MM.1S (cell line): ENCODE measurements around the gene PLA2G2D.

Source experiments
- DNase-seq: peaks from one replicate; pipeline ENCODE4 v3.0.0-alpha.2; 2015
- H2AFZ ChIP-seq: fragments of 300-600 bp; sonication (generic); 2 replicates; pipeline ENCODE4 v1.6.0; 2016; ENCODE audit warnings: antibody characterized with exemption, low read length
- H3F3A ChIP-seq: fragments of 300-600 bp; sonication (generic); 2 replicates; pipeline ENCODE4 v1.6.1; 2016; ENCODE audit warnings: mild to moderate bottlenecking, antibody characterized with exemption, low read length, moderate library complexity, mixed read lengths; ENCODE audit not compliant: insufficient read depth
- H3K27ac ChIP-seq: fragments of 300-600 bp; sonication (generic); 2 replicates; pipeline ENCODE4 v1.5.1; 2016; ENCODE audit warnings: mild to moderate bottlenecking, low read length
- H3K27me3 ChIP-seq: fragments of 300-600 bp; sonication (generic); replicated peaks from 2 replicates; pipeline ENCODE4 v1.6.0; 2016; ENCODE audit warnings: low read length; ENCODE audit not compliant: insufficient read depth
- H3K36me3 ChIP-seq: fragments of 300-600 bp; sonication (generic); replicated peaks from 2 replicates; pipeline ENCODE4 v1.6.1; 2016; ENCODE audit warnings: mild to moderate bottlenecking, low read length, mixed read lengths; ENCODE audit not compliant: insufficient read depth
- H3K4me1 ChIP-seq: fragments of 300-600 bp; sonication (generic); 2 replicates; pipeline ENCODE4 v1.6.1; 2016; ENCODE audit warnings: low read length, mixed read lengths
- H3K4me2 ChIP-seq: fragments of 300-600 bp; sonication (generic); 2 replicates; pipeline ENCODE4 v1.6.0; 2016; ENCODE audit warnings: low read depth, low read length
- H3K4me3 ChIP-seq: fragments of 300-600 bp; sonication (generic); 2 replicates; pipeline ENCODE4 v1.5.1; 2016; ENCODE audit warnings: low read length, mixed read lengths
- H3K79me2 ChIP-seq: fragments of 300-600 bp; sonication (generic); 2 replicates; pipeline ENCODE4 v1.6.1; 2016; ENCODE audit warnings: mixed run types, low read length, mixed read lengths
- H3K9ac ChIP-seq: fragments of 300-600 bp; sonication (generic); 2 replicates; pipeline ENCODE4 v1.6.1; 2016; ENCODE audit warnings: low read length, mixed read lengths
- H3K9me2 ChIP-seq: fragments of 300-600 bp; sonication (generic); replicated peaks from 2 replicates; pipeline ENCODE4 v1.6.1; 2016; ENCODE audit warnings: mild to moderate bottlenecking, low read length, mixed read lengths; ENCODE audit not compliant: insufficient read depth
- H3K9me3 ChIP-seq: fragments of 300-600 bp; sonication (generic); replicated peaks from 2 replicates; pipeline ENCODE4 v1.6.1; 2016; ENCODE audit warnings: mild to moderate bottlenecking, low read length, mixed read lengths; ENCODE audit not compliant: insufficient read depth
- H4K20me1 ChIP-seq: fragments of 300-600 bp; sonication (generic); 2 replicates; pipeline ENCODE4 v1.6.1; 2016; ENCODE audit warnings: mild to moderate bottlenecking, low read length, moderate library complexity, mixed read lengths; ENCODE audit not compliant: insufficient read depth
- CTCF ChIP-seq: fragments of 300-600 bp; sonication (generic); IDR thresholded peaks from 2 replicates; pipeline ENCODE4 v1.5.1; 2016; ENCODE audit warnings: antibody characterized with exemption, low read length, mixed read lengths
- EZH2 ChIP-seq: fragments of 300-600 bp; sonication (generic); optimal IDR thresholded peaks from 2 replicates; pipeline ENCODE3; 2017; ENCODE audit warnings: low read depth, mild to moderate bottlenecking, antibody characterized with exemption, low read length, mixed read lengths
- EZH2phosphoT487 ChIP-seq: fragments of 300-600 bp; sonication (generic); IDR thresholded peaks from 2 replicates; pipeline ENCODE4 v1.6.1; 2018; ENCODE audit warnings: antibody characterized with exemption, low read length

Gene PLA2G2D

GRCh38 chr1:20152599-20152930 lies 33.2 kb upstream of the PLA2G2D start:
- H3K27me3 ChIP-seq, result peaks cover 21% of the 10 kb centered on the region
- H3K79me2 ChIP-seq, result no peaks in the 10 kb centered on the region
- H3K9me2 ChIP-seq, result no peaks in the 10 kb centered on the region
- no peak for DNase-seq
- H2AFZ ChIP-seq, result no peak overlapping the region
- H3K4me1 ChIP-seq, result no peaks in the 10 kb centered on the region
- no peaks in the 10 kb centered on the region for H3F3A ChIP-seq
- H3K9me3 ChIP-seq, result no peaks in the 10 kb centered on the region
- H3K36me3 ChIP-seq, result no peaks in the 10 kb centered on the region
- TF ChIP-seq EZH2 (no peak), EZH2phosphoT487 (no peak), CTCF (no peak)
- H3K4me3 ChIP-seq, result no peak overlapping the region
- H3K9ac ChIP-seq, result no peak overlapping the region
- H3K27ac ChIP-seq, result no peak overlapping the region
- no peak overlapping the region; the same call in 1 of the 2 replicates for H3K4me2 ChIP-seq
- H4K20me1 ChIP-seq, result no peaks in the 10 kb centered on the region

- peak overlapping the region; percentile 60; the same call in 1 of the 2 replicates for H3K4me2 ChIP-seq
- H3K9me2 ChIP-seq, result no peaks in the 10 kb centered on the region
- TF ChIP-seq CTCF, result peak; percentile 87
- TF ChIP-seq EZH2phosphoT487, result no peak
- no peaks in the 10 kb centered on the region for H3K36me3 ChIP-seq
- H3F3A ChIP-seq, result no peaks in the 10 kb centered on the region
- H3K79me2 ChIP-seq, result no peaks in the 10 kb centered on the region
- peak overlapping the region; percentile 49; the same call in 1 of the 2 replicates for H2AFZ ChIP-seq
- H3K4me1 ChIP-seq, result no peaks in the 10 kb centered on the region
- no peak overlapping the region for H3K27ac ChIP-seq
- peak; percentile 54 for DNase-seq
- no peaks in the 10 kb centered on the region for H3K9me3 ChIP-seq
- H3K9ac ChIP-seq, result no peak overlapping the region
- H3K4me3 ChIP-seq, result no peak overlapping the region
- no peaks in the 10 kb centered on the region for H4K20me1 ChIP-seq
- peaks cover 18% of the 10 kb centered on the region for H3K27me3 ChIP-seq
These were observed 32.7 kb upstream of the PLA2G2D start for GRCh38 chr1:20151906-20152598.

GRCh38 chr1:20150969-20151368 lies 31.6 kb upstream of the PLA2G2D start:
- Histone ChIP-seq H3K4me3 (no peak overlapping the region), H3K9me3 (no peaks in the 10 kb centered on the region), H3K9ac (no peak overlapping the region), H3K36me3 (no peaks in the 10 kb centered on the region), H3K27ac (no peak overlapping the region), H4K20me1 (no peaks in the 10 kb centered on the region), H3K79me2 (no peaks in the 10 kb centered on the region), H3K4me2 (0 out of 2 replicates have a peak overlapping the region, but pooled peaks have one; percentile 13), H2AFZ (no peak overlapping the region), H3K27me3 (peaks cover 21% of the 10 kb centered on the region), H3K4me1 (no peaks in the 10 kb centered on the region), H3F3A (no peaks in the 10 kb centered on the region), H3K9me2 (no peaks in the 10 kb centered on the region)
- TF ChIP-seq EZH2phosphoT487, result no peak
- TF ChIP-seq CTCF, result no peak
- no peak for TF ChIP-seq EZH2
- DNase-seq, result no peak
